GM19395 (cell line): ENCODE measurements around the gene HELQ.
"Not testable (repeated sequence)": the region's sequence is repeated elsewhere in the genome, so short reads cannot be mapped to it uniquely, and the experiment has no call there.

ENCODE experiments used
- ATAC-seq: cut with Tn5 transposase; IDR thresholded peaks from one replicate; pipeline ENCODE4 v1.9.1; 2021; ENCODE audit warnings: mild to moderate bottlenecking, moderate library complexity; ENCODE audit not compliant: unreplicated experiment

HELQ gene, protein sequence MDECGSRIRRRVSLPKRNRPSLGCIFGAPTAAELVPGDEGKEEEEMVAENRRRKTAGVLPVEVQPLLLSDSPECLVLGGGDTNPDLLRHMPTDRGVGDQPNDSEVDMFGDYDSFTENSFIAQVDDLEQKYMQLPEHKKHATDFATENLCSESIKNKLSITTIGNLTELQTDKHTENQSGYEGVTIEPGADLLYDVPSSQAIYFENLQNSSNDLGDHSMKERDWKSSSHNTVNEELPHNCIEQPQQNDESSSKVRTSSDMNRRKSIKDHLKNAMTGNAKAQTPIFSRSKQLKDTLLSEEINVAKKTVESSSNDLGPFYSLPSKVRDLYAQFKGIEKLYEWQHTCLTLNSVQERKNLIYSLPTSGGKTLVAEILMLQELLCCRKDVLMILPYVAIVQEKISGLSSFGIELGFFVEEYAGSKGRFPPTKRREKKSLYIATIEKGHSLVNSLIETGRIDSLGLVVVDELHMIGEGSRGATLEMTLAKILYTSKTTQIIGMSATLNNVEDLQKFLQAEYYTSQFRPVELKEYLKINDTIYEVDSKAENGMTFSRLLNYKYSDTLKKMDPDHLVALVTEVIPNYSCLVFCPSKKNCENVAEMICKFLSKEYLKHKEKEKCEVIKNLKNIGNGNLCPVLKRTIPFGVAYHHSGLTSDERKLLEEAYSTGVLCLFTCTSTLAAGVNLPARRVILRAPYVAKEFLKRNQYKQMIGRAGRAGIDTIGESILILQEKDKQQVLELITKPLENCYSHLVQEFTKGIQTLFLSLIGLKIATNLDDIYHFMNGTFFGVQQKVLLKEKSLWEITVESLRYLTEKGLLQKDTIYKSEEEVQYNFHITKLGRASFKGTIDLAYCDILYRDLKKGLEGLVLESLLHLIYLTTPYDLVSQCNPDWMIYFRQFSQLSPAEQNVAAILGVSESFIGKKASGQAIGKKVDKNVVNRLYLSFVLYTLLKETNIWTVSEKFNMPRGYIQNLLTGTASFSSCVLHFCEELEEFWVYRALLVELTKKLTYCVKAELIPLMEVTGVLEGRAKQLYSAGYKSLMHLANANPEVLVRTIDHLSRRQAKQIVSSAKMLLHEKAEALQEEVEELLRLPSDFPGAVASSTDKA

GRCh38 chr4:83455281-83456183, at the start of gene HELQ, which contains the start of gene MRPS18C:
Gene HELQ (minus strand): TSS chr4:83455823. CDS start chr4:83455693, 130 bp downstream.
Gene MRPS18C (plus strand): TSS chr4:83456058. CDS start chr4:83456078, 20 bp downstream.
- ATAC-seq = peak; percentile 96

GRCh38 chr4:83504996-83505395, 49.4 kb upstream of the HELQ start:
- no peak for ATAC-seq

- no peak for ATAC-seq
Measured at GRCh38 chr4:83504503-83504902, 48.9 kb upstream of the HELQ start.

- ATAC-seq = no peak
Measured at GRCh38 chr4:83503974-83504373, 48.4 kb upstream of the HELQ start.

GRCh38 chr4:83501671-83502070, 46.0 kb upstream of the HELQ start:
- ATAC-seq = not testable (repeated sequence)

- no peak for ATAC-seq
Measured at GRCh38 chr4:83498187-83498586, 42.6 kb upstream of the HELQ start.

DNA sequence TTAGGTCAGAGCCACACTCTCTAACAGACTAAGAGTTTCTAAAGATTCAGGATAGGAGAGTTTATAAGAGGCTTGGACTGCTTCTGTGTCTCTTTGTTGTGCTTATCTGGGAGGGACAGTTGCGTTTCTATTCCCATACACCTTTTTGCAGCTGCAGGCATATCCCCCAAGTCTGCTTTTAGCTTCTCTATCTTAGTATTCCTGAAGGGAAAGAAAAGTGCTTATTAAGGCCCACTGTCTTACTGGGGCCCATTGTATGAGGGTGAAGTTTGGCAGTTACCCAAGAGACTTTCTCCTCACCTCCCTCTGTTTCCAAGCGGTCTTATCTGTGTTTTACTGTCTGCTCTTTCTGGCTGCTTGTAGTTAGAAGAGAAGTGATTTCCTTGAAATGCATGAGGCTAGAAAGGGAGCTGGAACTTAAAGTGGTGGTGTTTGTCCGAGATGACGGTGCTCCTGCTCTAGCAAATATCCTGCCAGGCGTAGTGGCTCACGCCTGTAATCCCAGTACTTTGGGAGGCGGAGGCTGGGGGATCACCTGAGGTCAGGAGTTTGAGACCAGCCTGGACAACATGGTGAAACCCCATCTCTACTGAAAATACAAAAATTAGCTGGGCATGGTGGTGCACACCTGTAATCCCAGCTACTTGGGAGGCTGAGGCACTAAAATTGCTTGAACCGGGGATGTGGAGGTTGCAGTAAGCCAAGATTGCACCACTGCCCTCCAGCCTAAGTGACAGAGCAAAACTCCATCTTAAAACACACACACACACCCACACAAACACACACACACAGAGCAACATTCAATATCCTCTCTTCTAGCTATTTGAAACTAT, 40.7 kb upstream of the HELQ start:
- ATAC-seq = not testable (repeated sequence)

- ATAC-seq = peak; percentile 85
Measured at GRCh38 chr4:83490876-83491450, 35.3 kb upstream of the HELQ start.

DNA sequence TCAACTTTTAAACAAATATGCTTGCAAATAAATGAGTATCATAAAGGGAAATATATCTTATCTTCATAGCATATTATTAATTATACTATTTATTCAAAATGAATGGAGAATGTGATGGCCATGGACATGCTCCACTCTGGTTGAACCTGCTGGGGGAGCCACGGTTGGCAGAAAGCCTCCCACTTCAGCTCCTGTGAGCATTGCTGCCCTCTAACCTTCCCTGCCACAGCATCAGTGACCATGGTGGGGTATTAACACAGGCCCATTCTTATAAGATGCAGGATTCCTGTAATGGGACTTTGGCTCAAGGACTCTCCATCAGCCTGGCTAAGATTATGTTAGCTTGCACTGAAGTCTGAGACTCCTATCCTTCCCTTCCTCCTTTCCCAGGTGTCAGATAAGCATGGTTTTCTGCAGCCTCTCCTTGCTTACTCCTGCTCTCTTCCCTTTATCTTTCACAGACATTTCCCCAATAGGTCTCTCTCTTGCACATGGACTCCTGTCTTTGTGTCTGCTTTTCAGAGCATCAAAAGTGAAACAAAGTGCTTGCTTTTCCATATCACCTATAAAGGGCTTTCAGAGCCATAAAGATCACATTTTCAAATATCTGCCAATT, 34.2 kb upstream of the HELQ start:
- no peak for ATAC-seq

- no peak for ATAC-seq
Measured at GRCh38 chr4:83486457-83487129, 31.0 kb upstream of the HELQ start.

GRCh38 chr4:83484500-83485461, 29.2 kb upstream of the HELQ start, which contains the start of gene ABRAXAS1:
Gene ABRAXAS1 (minus strand): TSS chr4:83485100. CDS start chr4:83485072, 28 bp downstream.
- peak; percentile 96 for ATAC-seq

DNA sequence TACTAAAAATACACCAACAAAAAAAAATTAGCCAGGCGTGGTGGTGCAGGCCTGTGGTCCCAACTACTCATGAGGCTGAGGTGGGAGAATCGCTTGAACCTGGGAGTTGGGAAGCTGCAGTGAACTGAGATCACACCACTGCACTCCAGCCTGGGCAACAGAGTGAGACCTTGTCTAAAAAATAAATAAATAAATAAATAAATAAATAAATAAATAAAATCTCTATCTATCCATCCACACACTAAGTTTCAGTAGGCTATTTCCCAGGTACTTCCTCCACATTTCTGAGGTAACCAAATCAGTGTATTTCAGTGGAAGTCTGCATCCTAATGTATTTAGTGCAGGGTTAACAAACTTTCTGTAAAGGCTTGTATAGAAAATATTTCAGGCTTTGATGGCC, 18.3 kb upstream of the HELQ start:
- no peak for ATAC-seq

DNA sequence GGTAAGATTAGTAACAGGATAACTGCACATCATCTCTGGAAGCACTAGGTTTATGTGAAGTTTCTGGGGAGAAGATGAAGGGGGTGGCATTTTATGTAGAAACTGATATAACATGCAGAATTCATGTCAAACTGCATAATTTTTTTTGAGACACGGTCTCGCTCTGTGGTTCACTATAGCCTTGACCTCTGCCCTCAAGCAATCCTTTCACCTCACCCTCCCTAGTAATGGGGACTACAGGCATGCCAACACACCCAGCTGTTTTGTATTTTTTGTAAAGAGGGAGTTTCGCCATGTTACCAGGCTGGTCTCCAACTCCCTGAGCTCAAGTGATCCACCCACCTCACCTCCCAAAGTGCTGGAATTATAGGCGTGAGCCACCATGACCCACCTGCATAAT, 17.8 kb upstream of the HELQ start:
- ATAC-seq = no peak

GRCh38 chr4:83456184-83456501, 520 bp upstream of the HELQ start:
- no peak for ATAC-seq

GRCh38 chr4:83454686-83455085, 937 bp downstream of the HELQ start:
- no peak for ATAC-seq

DNA sequence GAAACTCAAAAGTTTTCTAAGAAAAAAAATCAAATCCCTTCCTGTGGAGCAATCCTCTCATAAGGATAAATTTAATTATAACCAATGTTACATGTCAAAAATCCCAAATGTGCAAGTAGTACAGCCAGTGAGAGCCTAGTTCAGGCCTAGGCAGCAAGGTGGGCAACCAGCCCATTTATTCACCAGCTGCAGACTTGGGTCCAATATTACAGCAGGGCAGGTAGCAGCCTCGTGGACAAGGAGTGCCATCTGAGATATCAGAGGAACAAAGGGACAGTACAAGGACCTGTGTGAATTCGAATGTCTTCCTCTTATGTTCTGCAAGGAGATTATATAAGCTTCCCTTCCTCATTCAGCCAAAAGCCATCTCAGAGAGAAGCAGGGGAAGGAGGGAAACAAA, 6.6 kb downstream of the HELQ start:
- ATAC-seq = no peak

DNA sequence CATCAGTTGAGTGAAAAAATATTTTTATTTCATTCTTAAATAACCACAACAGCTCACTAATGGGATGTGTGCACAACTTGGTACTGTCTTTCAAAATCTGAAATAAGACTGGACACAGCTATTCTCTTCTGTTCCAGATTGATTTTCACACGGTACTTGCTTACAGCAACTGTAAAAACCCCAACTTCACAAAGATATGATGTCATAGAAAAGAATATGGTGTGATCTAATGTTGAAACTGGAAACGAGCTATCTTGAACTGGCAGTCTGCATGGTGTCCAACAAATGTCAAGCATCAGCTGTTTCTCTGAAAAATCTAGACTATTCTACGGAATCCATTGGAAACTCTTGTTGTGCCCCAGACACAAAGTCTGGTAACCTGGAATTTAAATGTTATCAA, 14.7 kb downstream of the HELQ start:
- ATAC-seq = no peak
